Measurements from ENCODE around the gene RAN.
"Not testable (repeated sequence)": the region's sequence is repeated elsewhere in the genome, so short reads cannot be mapped to it uniquely, and the experiment has no call there.

RAN gene

DNA sequence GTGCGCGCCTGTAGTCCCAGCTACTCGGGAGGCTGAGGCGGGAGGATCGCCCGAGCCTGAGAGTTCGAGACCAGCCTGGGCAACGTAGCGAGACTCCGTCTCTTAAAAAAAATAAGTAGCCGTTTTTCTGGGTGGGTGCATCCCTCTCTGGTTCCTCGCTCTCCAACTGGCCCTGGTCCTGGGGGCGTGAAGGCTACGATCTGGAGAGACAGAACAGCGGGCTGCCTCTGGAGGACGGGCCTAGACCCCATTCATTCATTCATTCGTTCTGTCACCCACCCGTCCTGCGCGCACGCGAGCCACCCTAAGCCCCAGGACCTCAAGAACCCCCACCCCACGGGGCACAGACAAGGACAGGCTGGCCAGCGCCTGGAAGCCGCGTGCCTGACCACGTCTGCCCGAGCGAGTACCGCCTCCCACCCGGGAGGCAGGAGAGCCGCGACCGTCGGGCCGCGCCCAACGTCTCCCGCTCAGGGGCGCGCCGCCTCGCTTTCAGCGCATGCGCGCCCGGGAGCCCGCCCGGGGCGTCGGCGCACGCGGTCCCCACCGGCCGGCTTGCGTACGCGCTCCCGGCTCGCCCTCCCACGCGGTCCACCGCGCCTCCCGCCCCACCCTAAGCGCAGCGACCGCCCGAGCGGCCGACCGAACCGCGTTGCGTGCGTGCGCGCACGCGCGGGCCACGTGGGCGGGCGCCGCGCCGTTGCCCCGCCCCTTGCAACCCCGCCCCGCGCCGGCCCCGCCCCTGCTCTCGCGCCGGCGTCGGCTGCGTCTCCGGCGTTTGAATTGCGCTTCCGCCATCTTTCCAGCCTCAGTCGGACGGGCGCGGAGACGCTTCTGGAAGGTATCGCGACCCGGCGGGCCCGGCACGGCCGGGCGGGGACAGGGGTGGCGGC, at the start of gene RAN:
RAN (plus strand) TSS at position 781 of the 893 bp plus-strand sequence. CDS start 528 bp downstream, outside the sequence.
- DNase-seq = peak; percentile 90

GRCh38 chr12:130825771-130826150, 46.1 kb upstream of the RAN start:
- DNase-seq = no peak

GRCh38 chr12:130826151-130826801, 45.6 kb upstream of the RAN start:
- DNase-seq = peak; percentile 28

- no peak for DNase-seq
These were observed 44.4 kb upstream of the RAN start for GRCh38 chr12:130827432-130827831.

DNA sequence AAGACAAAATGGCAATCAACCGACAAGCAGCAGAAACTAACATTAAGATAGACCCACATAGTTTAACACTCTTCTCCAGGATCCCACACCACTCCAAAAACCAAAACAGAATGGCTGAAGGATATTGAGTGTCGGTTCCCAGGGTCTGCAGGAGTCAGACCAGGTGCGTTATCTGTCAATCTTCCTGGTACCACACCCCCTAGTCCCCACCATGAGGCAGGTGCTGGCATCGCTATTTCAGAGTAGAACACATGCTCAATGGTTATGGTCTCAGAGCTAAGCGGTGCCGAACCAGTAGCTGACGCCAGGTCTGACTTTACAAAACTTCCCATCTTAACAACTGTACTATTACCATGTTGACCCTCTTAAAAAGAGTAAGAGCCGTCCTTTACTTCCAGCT, 43.0 kb upstream of the RAN start:
- DNase-seq = no peak

DNA sequence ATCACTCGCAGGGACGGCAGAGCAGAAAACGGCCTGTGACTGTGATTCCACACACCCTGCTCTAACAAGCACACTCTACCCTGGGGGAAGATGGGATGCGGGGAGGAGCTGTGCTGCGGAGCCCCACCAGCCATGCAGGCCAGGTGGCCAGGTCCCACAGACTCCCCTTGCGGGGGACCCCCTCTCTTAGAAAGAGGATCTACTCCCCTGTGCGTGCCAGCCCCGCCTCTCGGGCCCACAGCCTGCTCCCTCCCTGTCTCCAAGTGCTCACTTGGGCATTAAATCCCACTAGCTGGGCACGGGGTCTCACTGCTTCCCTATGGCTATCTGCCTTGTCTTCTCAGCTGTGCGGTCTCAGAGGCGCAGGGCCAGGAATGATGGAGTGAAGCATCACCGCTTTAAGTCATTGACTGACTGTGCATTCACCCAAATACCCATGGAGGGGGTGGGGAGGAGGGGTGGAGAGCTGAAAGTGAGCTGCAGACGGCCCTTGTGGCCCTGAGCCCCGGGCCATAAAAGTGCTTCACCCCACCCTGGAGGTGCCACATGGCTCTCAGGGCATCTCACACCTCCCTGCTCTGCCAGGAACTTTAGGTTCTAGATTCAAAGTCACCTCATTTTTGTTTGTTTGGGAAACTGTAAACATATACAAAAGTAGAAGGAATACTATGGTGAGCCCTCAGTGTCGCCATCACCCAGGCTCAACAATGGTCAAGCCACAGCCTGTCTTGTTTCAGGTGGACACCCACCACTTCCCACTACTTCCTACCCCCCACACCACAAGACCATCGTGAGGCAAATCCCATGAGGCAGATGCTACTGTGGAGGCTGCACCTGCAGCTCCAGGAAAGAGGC, 42.2 kb upstream of the RAN start:
- DNase-seq = no peak

- DNase-seq = no peak
These were observed 41.7 kb upstream of the RAN start for GRCh38 chr12:130830246-130830551.

GRCh38 chr12:130831246-130831645, 40.6 kb upstream of the RAN start:
- DNase-seq = no peak

DNA sequence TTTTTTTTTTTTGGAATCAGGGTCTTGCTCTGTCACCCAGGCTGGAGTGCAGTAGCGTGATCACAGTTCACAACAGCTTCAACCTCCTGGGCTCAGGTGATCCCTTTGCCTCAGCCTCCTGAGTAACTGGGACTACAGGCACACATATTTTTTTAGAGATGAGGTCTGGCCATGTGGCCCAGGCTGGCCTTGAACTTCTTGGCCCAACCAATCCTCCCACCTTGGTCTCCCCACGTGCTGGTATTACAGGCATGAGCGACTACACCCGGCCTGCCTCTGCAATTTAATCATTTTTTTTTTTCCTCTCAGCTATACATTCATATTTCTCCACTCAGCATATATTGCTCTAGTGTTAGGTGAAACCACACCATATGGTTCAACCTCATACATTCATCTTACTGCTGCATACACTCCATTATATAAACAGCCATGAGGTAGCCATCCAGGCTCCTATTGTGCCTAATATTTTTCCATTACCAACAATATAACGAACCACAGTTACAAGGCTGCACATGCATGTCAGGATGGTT, 39.9 kb upstream of the RAN start:
- no peak for DNase-seq

DNA sequence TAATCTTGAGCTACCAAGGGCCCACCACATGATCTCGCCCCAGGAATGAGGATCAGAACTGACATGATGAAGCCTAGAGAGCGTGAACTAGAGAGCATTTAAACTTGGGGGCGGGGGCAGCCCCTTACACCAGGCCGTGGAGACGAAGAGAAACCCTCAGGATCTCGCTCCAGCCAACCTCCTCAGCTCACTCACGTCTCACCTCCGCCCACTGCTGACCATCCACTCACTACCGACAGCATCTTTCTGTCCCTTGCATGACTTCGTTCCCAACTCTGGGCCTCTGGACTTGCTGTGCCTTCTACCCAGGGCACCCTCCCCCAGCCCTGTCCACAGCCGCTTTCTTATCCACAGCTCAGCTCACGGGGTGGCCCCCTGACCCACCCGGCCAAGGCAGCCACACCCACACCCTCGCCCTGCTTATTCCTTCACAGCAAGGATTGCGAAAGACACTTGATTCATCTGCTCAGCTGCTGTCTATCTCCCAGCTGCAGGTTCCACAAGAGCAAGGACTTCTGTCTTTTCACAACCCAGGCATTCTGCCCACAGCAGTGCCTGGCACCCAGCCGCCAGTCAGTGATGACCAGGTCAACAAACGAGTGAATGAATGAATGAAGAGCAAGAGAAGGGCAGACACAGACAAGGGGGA, 39.2 kb upstream of the RAN start:
- DNase-seq = peak; percentile 33

- DNase-seq = no peak
These were observed 36.9 kb upstream of the RAN start for GRCh38 chr12:130835011-130835410.

DNA sequence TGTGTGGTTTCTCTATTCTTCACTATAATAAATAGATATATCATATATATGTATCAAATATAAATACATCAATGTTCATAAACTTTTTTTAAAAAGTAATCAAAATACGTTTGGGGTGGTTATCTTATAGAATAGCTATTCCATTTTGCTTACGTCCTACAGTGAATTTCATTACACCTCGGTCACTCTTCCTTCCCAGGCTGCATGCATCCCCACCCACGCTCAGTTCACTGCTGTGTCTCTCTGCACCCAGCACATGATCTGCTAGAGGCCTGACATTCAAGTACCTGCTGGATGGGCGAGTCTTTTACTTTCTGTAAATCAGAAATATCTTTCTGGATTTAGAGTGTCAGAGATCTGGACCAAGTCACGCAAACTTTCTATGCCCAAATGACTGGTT, 36.4 kb upstream of the RAN start:
- DNase-seq = no peak

DNA sequence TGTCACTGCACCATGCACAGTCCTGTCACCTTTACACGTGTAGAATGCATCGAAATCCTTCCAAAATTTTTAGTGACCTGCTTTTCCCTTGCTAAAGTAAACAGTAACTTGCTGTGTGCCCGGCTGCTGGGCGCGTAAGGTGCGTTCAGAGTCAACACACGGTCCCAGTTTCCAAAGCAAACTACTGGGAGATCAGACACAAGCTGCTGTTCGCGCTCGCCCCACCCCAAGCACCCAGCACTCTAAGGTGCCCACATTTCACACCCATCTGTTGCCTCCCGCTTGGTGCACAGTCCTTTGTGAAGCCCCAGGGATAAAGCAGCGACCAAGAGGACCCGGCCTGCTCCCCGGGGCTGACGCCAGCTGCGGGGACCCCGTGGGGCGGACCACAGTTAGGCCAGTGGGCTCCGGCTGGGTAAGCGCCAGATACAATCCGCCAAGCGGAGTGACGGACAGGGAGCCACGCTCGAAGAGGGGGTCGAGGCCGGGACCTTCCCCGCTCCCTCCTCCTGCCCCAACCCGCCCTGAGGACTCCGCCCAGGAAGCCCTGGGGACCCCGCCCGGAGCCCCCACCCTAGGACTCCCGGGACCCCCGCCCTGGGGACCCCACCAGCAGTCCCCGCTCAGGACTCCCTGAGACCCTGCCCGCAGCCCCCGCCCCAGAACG, 33.4 kb upstream of the RAN start:
- no peak for DNase-seq

GRCh38 chr12:130838951-130839769, 32.7 kb upstream of the RAN start, which contains the start of gene STX2:
Gene STX2 (minus strand): TSS chr12:130839250. CDS start chr12:130839099, 151 bp downstream.
- DNase-seq = peak; percentile 87

DNA sequence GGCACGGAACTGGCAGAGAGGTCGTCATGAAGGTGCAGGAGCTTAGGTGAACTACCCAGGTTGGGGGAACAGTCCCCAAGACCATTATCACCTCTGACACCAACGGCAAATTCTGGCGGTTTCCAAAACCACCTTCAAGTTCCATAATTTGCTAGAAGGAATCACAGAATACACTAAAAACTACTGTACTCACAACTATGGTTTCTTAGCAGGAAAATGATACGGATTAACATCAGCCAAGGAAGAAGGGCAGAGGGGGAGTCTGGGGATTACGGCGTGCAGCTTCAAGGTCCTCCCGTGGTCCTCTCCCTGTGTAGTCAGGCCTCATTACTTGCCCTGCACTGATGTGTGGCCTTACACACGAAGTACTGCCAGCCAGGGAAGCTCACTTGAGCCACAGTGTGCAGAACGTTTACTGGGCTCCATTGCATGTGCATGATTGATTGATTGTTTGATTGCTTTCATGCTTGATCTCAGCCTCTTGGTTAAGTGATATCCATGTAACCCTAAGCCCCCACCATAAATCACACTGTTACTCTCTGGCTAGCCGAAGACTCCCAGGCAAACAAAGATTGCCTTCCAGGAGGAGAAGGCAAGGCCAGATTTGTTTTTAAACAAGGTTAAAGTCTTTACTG, 32.0 kb upstream of the RAN start:
- DNase-seq = no peak

GRCh38 chr12:130846369-130846768, 25.5 kb upstream of the RAN start:
- no peak for DNase-seq

GRCh38 chr12:130847112-130847511, 24.8 kb upstream of the RAN start:
- DNase-seq = no peak

DNA sequence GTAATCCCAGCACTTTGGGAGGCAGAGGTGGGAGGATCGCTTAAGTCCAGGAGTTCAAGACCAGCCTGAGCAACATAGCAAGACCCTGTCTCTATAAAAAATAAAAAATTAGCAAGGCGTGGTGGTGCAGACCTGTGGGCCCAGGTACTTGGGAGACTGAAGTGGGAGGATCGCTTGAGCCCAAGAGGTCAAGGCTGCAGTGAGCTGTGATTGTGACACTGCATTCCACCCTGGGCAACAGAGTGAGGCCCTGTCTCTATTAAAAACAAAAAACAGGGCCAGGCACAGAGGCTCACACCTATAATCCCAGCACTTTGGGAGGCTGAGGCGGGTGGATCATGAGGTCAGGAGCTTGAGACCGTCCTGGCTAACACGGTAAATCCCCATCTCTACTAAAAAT, 23.8 kb upstream of the RAN start:
- not testable (repeated sequence) for DNase-seq

- not testable (repeated sequence) for DNase-seq
These were observed 23.0 kb upstream of the RAN start for GRCh38 chr12:130848785-130849305.
